ENCODE measurements around the gene KISS1R. TPM values are rescaled to one million over a fixed set of nuclear protein-coding genes. Genes with fewer than 3 reads are reported as not detected.
"Not testable (repeated sequence)": the region's sequence is repeated elsewhere in the genome, so short reads cannot be mapped to it uniquely, and the experiment has no call there.

Gene KISS1R
- total RNA-seq, 2 donors from 2014 or later, result 3.3 TPM; not detected in 1

DNA sequence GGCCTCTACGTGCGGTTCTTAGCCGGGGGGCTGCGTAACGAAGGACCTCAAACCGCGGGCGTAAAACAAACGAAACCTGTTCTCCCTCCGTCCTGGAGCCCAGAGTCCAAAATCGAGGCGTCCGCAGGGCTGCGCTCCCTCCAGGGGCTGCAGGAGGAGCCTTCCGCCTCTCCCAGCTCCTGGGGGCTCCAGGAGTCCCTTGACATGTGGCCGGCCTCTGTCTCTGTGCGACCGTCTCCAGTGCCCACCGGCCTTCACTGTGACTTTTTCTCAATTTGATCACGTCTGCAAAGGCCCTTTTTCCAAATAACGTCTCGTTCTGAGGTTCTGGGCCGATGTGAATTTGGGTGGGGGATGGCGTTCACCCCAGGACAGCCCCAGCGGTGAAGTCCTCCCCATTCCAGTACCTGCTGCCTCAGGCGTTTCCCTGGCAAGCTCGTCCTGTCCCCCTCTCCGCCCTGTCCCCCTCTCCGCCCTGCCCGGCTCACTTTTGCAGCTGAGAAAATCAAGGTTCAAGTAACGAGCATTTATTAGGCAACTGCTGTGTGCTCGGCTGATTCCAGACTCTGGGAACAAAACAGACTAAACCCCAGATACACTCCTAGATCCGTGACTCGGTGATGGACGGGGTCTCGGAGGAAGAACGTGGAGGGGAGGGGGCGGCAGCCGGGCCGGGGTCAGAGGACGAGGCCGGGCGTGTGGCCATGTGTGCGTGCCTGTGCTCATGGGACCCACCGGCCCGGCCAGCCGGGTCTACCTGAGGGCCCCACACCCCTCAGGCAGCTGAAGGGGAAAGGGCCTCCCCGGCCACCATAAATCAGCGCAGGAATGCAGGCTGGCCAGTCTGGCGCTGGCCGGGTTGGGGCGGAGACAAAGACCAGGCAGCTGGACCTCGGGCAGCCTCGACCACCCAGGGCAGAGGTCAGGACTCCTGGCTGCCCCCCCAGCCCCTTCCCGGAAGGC, 39.0 kb downstream of the KISS1R start:
- ATAC-seq (peak; percentile 73), DNase-seq (peak; percentile 52 to 67 (median 56))
- peak overlapping the region; percentile 61 to 91 (median 76) for H3K27ac ChIP-seq
- intact Hi-C loops (cut with DNase I), result no loop called here
- TF ChIP-seq POLR2A (IDR thresholded peaks at IDR 0.05), result peak in 2 of 3 donors; percentile 38 to 52
- TF ChIP-seq, protein P1, sequence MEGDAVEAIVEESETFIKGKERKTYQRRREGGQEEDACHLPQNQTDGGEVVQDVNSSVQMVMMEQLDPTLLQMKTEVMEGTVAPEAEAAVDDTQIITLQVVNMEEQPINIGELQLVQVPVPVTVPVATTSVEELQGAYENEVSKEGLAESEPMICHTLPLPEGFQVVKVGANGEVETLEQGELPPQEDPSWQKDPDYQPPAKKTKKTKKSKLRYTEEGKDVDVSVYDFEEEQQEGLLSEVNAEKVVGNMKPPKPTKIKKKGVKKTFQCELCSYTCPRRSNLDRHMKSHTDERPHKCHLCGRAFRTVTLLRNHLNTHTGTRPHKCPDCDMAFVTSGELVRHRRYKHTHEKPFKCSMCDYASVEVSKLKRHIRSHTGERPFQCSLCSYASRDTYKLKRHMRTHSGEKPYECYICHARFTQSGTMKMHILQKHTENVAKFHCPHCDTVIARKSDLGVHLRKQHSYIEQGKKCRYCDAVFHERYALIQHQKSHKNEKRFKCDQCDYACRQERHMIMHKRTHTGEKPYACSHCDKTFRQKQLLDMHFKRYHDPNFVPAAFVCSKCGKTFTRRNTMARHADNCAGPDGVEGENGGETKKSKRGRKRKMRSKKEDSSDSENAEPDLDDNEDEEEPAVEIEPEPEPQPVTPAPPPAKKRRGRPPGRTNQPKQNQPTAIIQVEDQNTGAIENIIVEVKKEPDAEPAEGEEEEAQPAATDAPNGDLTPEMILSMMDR (IDR thresholded peaks at IDR 0.05), result no peak
- H3K36me3 ChIP-seq (replicated peaks in 1 of 2; ENCODE audit: insufficient read depth in 1 of 2, low read depth in 2 of 2), result no peaks in the 10 kb centered on the region
- no peaks in the 10 kb centered on the region for H3K9me3 ChIP-seq
- peaks cover 53% of the 10 kb centered on the region for H3K4me1 ChIP-seq
- 76 to 89% methylated on average over 47 to 51 of the region's 55 CpGs for WGBS, 2 donors
- no peaks in the 10 kb centered on the region for H3K27me3 ChIP-seq
- H3K4me3 ChIP-seq, result no peak overlapping the region

DNA sequence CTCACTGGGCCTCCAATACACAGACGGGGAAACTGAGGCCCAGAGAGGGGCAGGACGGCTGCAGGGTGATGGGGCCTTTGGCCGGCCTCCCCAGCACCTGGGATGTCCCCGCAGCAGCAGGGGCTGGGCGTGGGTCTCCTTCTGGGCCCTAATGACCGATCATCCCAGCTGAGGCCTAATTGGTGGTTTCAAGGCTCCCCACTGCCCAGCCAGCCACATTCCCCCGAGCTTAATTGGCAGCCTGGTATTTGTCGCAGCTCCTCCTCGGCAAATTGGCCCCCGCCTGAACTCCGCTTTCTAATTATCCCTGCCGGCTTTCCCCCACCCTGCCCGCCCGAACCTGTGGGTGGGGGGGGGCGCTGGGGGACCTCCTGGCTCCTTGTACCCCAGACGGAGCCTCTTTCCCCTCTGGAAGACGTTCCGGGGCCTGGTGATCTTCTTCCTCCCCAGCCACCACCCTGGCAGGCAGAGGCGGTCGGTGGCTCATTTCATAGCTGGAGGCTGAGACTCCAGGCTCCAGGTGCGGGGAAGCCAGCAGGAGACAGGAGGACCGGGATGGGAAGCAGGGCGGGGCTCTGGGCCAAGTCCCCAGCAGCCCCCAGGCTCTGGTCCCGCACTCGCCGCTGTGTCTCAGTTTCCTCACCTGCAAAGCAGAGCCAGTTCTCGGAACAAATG, 39.8 kb downstream of the KISS1R start:
- ATAC-seq (peak; percentile 49), DNase-seq (peak in 3 of 4 donors; percentile 30 to 50 (median 30))
- no peak for TF ChIP-seq POLR2A (IDR thresholded peaks at IDR 0.05)
- TF ChIP-seq, protein P1 (IDR thresholded peaks at IDR 0.05), result no peak
- WGBS, 2 donors, result 50 to 58% methylated on average over 9 to 27 of the region's 27 CpGs
- Histone ChIP-seq H3K4me1 (peaks cover 49% of the 10 kb centered on the region), H3K4me3 (no peak overlapping the region), H3K27ac (peak overlapping the region; percentile 61 to 91 (median 76)), H3K9me3 (no peaks in the 10 kb centered on the region), H3K36me3 (replicated peaks in 1 of 2; ENCODE audit: insufficient read depth in 1 of 2, low read depth in 2 of 2) (no peaks in the 10 kb centered on the region), H3K27me3 (no peaks in the 10 kb centered on the region)
- intact Hi-C loops (cut with DNase I), result no loop called here

DNA sequence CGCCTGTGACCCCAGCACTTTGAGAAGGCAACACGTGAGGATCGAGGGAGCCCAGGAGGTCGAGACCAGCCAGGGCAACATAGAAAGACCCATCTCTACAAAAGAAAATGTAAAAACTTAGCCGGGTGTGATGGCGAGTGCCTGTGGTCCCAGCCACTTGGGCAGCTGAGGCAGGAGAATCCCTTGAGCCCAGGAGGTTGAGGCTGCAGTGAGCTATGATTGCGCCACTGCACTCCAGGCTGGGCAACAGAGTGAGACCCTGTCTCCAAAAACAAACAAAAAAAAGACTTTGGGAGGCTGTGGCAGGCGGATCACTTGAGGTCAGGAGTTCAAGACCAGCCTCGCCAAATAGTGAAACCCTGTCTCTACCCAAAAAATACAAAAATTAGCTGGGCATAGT, 40.4 kb downstream of the KISS1R start:
- H3K27me3 ChIP-seq; H3K36me3 ChIP-seq (replicated peaks in 1 of 2; ENCODE audit: insufficient read depth in 1 of 2, low read depth in 2 of 2); ATAC-seq; H3K9me3 ChIP-seq; intact Hi-C loops (cut with DNase I); DNase-seq; H3K4me3 ChIP-seq: not testable (repeated sequence)
- peaks cover 42% of the 10 kb centered on the region for H3K4me1 ChIP-seq
- 89 to 90% methylated on average over 9 of the region's 9 CpGs for WGBS, 2 donors
- H3K27ac ChIP-seq, result peak overlapping the region in 2 of 4 donors; percentile 73 to 91

DNA sequence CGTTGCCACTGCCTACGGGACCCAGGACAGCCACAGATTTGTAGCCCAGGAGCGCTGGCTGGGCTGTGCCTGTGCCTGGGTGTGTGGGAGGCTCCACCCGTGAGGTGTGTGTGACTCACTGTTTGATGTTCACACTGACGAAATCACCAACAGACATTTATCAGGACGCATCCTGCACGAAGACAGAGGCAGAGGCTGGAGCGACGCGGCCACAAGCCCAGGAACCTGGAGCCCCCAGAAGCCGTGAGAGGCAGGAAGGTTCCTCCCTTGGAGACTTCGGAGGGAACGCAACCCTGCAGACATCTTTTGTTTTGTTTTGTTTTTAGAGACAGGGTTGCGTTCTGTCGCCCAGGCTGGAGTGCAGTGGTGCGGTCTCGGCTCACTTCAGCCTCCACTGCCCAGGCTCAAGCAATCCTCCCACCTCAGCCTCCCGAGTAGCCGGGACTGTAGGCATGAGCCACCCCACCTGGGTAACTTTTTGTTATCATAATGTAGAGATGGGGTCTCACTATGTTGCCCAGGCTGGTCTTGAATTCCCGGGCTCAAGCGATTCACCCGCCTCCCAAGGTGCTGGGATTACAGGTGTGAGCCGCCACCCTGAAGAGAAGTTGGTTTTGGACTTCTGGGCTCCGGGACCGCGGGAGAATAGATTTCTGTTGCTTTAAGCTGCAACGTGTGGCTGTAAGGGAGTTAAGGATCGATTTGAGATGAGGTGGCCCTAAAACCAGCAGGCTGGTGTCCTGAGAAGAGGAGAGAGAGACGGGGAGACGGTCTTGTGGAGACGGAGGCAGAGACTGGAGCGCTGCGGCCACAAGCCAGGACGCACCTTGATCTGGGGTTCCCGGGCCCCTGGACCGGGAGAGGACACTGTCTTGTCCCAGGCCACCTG, 42.1 kb downstream of the KISS1R start:
- intact Hi-C loops (cut with DNase I), result no loop called here
- peaks cover 26% of the 10 kb centered on the region for H3K4me1 ChIP-seq
- H3K27me3 ChIP-seq, result no peaks in the 10 kb centered on the region
- no peaks in the 10 kb centered on the region for H3K36me3 ChIP-seq (replicated peaks in 1 of 2; ENCODE audit: insufficient read depth in 1 of 2, low read depth in 2 of 2)
- DNase-seq (no peak), ATAC-seq (no peak)
- H3K27ac ChIP-seq, result no peak overlapping the region
- WGBS, 2 donors, result 89% methylated on average over 25 to 36 of the region's 36 CpGs
- no peak overlapping the region for H3K4me3 ChIP-seq
- H3K9me3 ChIP-seq, result no peaks in the 10 kb centered on the region
- no peak for TF ChIP-seq POLR2A (IDR thresholded peaks at IDR 0.05)
- TF ChIP-seq, protein P1 (IDR thresholded peaks at IDR 0.05), result no peak
